Measurements from ENCODE around the gene MED31. TPM values are rescaled to one million over a fixed set of nuclear protein-coding genes. Genes with fewer than 3 reads are reported as not detected.

The MED31 gene
- polyA plus RNA-seq, 2 donors = 18.1 to 34.6 TPM

GRCh38 chr17:6690641-6691040, 39.2 kb upstream of the MED31 start:
- Histone ChIP-seq H3K4me3 (ENCODE audit: low read depth in 1 of 2, low read length in 2 of 2) (no peak overlapping the region), H3K27ac (ENCODE audit: low read depth in 2 of 2, low read length in 1 of 2) (no peak overlapping the region), H3K4me1 (ENCODE audit: control insufficient read depth in 2 of 2, insufficient read depth in 2 of 2, low read length in 1 of 2) (no peaks in the 10 kb centered on the region), H3K36me3 (ENCODE audit: control insufficient read depth in 2 of 2, insufficient read depth in 2 of 2, low read length in 1 of 2) (no peaks in the 10 kb centered on the region), H3K9me3 (ENCODE audit: control insufficient read depth in 2 of 2, insufficient read depth in 1 of 2, low read depth in 1 of 2, low read length in 1 of 2) (no peaks in the 10 kb centered on the region), H3K27me3 (ENCODE audit: control insufficient read depth in 1 of 2, insufficient read depth in 2 of 2, low read length in 2 of 2) (no peaks in the 10 kb centered on the region)
- WGBS, 2 donors = 84 to 87% methylated on average over 11 of the region's 11 CpGs

- Histone ChIP-seq H3K9me3 (ENCODE audit: control insufficient read depth in 2 of 2, insufficient read depth in 1 of 2, low read depth in 1 of 2, low read length in 1 of 2) (no peaks in the 10 kb centered on the region), H3K4me3 (ENCODE audit: low read depth in 1 of 2, low read length in 2 of 2) (no peak overlapping the region), H3K27ac (ENCODE audit: low read depth in 2 of 2, low read length in 1 of 2) (no peak overlapping the region), H3K4me1 (ENCODE audit: control insufficient read depth in 2 of 2, insufficient read depth in 2 of 2, low read length in 1 of 2) (no peaks in the 10 kb centered on the region), H3K27me3 (ENCODE audit: control insufficient read depth in 1 of 2, insufficient read depth in 2 of 2, low read length in 2 of 2) (no peaks in the 10 kb centered on the region), H3K36me3 (ENCODE audit: control insufficient read depth in 2 of 2, insufficient read depth in 2 of 2, low read length in 1 of 2) (no peaks in the 10 kb centered on the region)
- WGBS, 2 donors = 79 to 88% methylated on average over 9 of the region's 9 CpGs
These were observed 37.5 kb upstream of the MED31 start for GRCh38 chr17:6688944-6689343.

DNA sequence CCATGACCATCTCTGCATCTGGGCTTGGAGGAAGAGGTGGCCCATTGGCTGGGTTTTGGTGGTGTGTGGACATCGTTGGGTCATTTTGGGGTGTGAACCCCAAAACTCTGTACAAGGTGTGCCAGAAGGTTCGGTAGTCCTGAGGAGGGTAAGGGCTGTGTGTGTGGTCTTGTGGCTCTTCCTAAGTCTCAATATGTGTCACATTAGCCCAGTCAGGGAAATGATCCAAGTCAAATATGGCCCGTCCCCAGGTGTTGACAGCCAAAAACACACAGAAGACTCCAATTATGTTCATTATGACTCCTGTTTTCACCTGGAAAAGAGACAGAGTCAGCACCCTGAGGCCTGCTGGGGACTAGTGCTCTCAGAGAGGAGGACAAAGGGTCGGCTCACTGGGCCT, 34.6 kb upstream of the MED31 start:
- Histone ChIP-seq H3K4me3 (ENCODE audit: low read depth in 1 of 2, low read length in 2 of 2) (no peak overlapping the region), H3K27me3 (ENCODE audit: control insufficient read depth in 1 of 2, insufficient read depth in 2 of 2, low read length in 2 of 2) (no peaks in the 10 kb centered on the region), H3K4me1 (ENCODE audit: control insufficient read depth in 2 of 2, insufficient read depth in 2 of 2, low read length in 1 of 2) (no peaks in the 10 kb centered on the region), H3K36me3 (ENCODE audit: control insufficient read depth in 2 of 2, insufficient read depth in 2 of 2, low read length in 1 of 2) (no peaks in the 10 kb centered on the region), H3K9me3 (ENCODE audit: control insufficient read depth in 2 of 2, insufficient read depth in 1 of 2, low read depth in 1 of 2, low read length in 1 of 2) (no peaks in the 10 kb centered on the region), H3K27ac (ENCODE audit: low read depth in 2 of 2, low read length in 1 of 2) (no peak overlapping the region)
- WGBS, 2 donors = 65 to 75% methylated on average over 4 of the region's 4 CpGs

- Histone ChIP-seq H3K27ac (ENCODE audit: low read depth in 2 of 2, low read length in 1 of 2) (no peak overlapping the region), H3K4me3 (ENCODE audit: low read depth in 1 of 2, low read length in 2 of 2) (no peak overlapping the region), H3K4me1 (ENCODE audit: control insufficient read depth in 2 of 2, insufficient read depth in 2 of 2, low read length in 1 of 2) (no peaks in the 10 kb centered on the region), H3K36me3 (ENCODE audit: control insufficient read depth in 2 of 2, insufficient read depth in 2 of 2, low read length in 1 of 2) (no peaks in the 10 kb centered on the region), H3K9me3 (ENCODE audit: control insufficient read depth in 2 of 2, insufficient read depth in 1 of 2, low read depth in 1 of 2, low read length in 1 of 2) (no peaks in the 10 kb centered on the region), H3K27me3 (ENCODE audit: control insufficient read depth in 1 of 2, insufficient read depth in 2 of 2, low read length in 2 of 2) (no peaks in the 10 kb centered on the region)
- WGBS, 2 donors = 80 to 85% methylated on average over 14 of the region's 14 CpGs
These were observed 33.7 kb upstream of the MED31 start for GRCh38 chr17:6684881-6685767.

- no peaks in the 10 kb centered on the region for H3K27me3 ChIP-seq (ENCODE audit: control insufficient read depth in 1 of 2, insufficient read depth in 2 of 2, low read length in 2 of 2)
- H3K27ac ChIP-seq (ENCODE audit: low read depth in 2 of 2, low read length in 1 of 2) = no peak overlapping the region
- WGBS, 2 donors = 73 to 74% methylated on average over 7 of the region's 7 CpGs
- H3K4me1 ChIP-seq (ENCODE audit: control insufficient read depth in 2 of 2, insufficient read depth in 2 of 2, low read length in 1 of 2) = no peaks in the 10 kb centered on the region
- H3K9me3 ChIP-seq (ENCODE audit: control insufficient read depth in 2 of 2, insufficient read depth in 1 of 2, low read depth in 1 of 2, low read length in 1 of 2) = no peaks in the 10 kb centered on the region
- H3K4me3 ChIP-seq (ENCODE audit: low read depth in 1 of 2, low read length in 2 of 2) = no peak overlapping the region
- H3K36me3 ChIP-seq (ENCODE audit: control insufficient read depth in 2 of 2, insufficient read depth in 2 of 2, low read length in 1 of 2) = no peaks in the 10 kb centered on the region
These were observed 33.0 kb upstream of the MED31 start for GRCh38 chr17:6684460-6684783.

DNA sequence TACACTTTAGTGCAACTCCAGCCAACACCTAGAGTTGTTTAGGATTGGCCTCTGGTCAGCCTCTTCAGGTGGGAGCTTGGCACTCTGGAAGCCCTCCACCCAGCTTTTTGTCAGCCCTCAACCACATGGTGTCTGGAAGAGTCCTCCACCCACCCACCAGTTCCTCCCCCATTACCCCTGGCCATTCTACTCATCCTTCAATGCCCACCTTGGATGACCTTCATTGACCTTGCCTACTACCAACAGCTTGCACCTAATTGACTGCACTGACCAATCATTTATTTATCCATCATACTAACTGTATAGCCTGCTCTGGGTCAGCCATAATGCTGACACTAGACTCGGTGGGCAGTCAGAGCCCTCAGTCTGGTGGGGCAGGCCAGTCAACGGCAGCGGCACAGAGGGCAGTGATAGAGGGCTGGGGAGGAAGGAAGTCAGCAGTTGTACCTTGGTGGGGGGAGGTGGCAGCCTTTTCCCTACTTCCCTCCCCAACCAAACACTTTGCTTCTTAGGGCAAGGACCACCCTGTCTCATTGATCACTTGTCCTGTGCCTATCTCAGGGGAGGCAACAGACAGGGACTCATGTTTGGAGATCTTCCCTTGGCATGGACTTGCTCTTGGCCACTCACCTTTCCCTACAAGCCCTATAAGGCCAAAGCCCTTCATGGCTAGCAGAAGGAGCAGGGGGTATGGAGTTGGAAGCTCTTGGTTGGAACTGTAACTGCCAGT, 32.5 kb upstream of the MED31 start:
- H3K9me3 ChIP-seq (ENCODE audit: control insufficient read depth in 2 of 2, insufficient read depth in 1 of 2, low read depth in 1 of 2, low read length in 1 of 2) = no peaks in the 10 kb centered on the region
- WGBS, 2 donors = 87 to 88% methylated on average over 3 of the region's 3 CpGs
- no peak overlapping the region for H3K4me3 ChIP-seq (ENCODE audit: low read depth in 1 of 2, low read length in 2 of 2)
- no peaks in the 10 kb centered on the region for H3K36me3 ChIP-seq (ENCODE audit: control insufficient read depth in 2 of 2, insufficient read depth in 2 of 2, low read length in 1 of 2)
- no peak overlapping the region for H3K27ac ChIP-seq (ENCODE audit: low read depth in 2 of 2, low read length in 1 of 2)
- H3K4me1 ChIP-seq (ENCODE audit: control insufficient read depth in 2 of 2, insufficient read depth in 2 of 2, low read length in 1 of 2) = no peaks in the 10 kb centered on the region
- H3K27me3 ChIP-seq (ENCODE audit: control insufficient read depth in 1 of 2, insufficient read depth in 2 of 2, low read length in 2 of 2) = no peaks in the 10 kb centered on the region

DNA sequence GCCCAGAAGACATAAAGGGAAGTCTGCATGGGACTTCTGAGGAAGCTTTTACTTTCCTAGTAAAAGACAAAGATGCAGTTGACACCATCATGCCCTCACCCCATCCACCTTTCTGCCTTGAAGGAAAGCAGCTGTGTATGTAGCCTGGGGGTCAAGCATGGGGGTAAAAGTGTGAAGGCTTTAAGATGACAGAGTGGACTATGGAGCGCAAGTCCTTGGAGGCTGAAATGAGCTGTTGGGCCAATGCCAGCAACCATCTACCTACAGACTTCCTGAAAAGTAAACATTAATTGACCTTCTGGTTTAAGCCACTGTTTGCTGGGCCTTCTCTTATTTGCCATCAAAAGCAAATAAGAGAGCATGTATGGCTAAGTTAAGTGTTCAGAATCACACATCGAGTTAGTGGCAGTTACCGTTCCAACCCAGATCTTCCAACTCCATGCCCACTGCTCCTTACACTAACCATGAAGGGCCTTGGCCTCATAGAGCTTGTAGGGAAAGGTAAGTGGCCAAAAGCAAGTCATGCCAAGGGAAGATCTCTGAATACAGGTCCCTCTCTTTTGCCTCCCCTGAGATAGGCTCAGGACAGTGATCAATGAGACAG, 31.8 kb upstream of the MED31 start:
- Histone ChIP-seq H3K27me3 (ENCODE audit: control insufficient read depth in 1 of 2, insufficient read depth in 2 of 2, low read length in 2 of 2) (no peaks in the 10 kb centered on the region), H3K36me3 (ENCODE audit: control insufficient read depth in 2 of 2, insufficient read depth in 2 of 2, low read length in 1 of 2) (no peaks in the 10 kb centered on the region), H3K9me3 (ENCODE audit: control insufficient read depth in 2 of 2, insufficient read depth in 1 of 2, low read depth in 1 of 2, low read length in 1 of 2) (no peaks in the 10 kb centered on the region), H3K4me3 (ENCODE audit: low read depth in 1 of 2, low read length in 2 of 2) (no peak overlapping the region), H3K27ac (ENCODE audit: low read depth in 2 of 2, low read length in 1 of 2) (no peak overlapping the region), H3K4me1 (ENCODE audit: control insufficient read depth in 2 of 2, insufficient read depth in 2 of 2, low read length in 1 of 2) (no peaks in the 10 kb centered on the region)
- 75 to 79% methylated on average over 3 of the region's 3 CpGs for WGBS, 2 donors

GRCh38 chr17:6682339-6682738, 30.9 kb upstream of the MED31 start:
- no peak overlapping the region for H3K27ac ChIP-seq (ENCODE audit: low read depth in 2 of 2, low read length in 1 of 2)
- no peaks in the 10 kb centered on the region for H3K9me3 ChIP-seq (ENCODE audit: control insufficient read depth in 2 of 2, insufficient read depth in 1 of 2, low read depth in 1 of 2, low read length in 1 of 2)
- WGBS, 2 donors = 90 to 91% methylated on average over 4 of the region's 4 CpGs
- no peak overlapping the region for H3K4me3 ChIP-seq (ENCODE audit: low read depth in 1 of 2, low read length in 2 of 2)
- no peaks in the 10 kb centered on the region for H3K27me3 ChIP-seq (ENCODE audit: control insufficient read depth in 1 of 2, insufficient read depth in 2 of 2, low read length in 2 of 2)
- H3K4me1 ChIP-seq (ENCODE audit: control insufficient read depth in 2 of 2, insufficient read depth in 2 of 2, low read length in 1 of 2) = no peaks in the 10 kb centered on the region
- H3K36me3 ChIP-seq (ENCODE audit: control insufficient read depth in 2 of 2, insufficient read depth in 2 of 2, low read length in 1 of 2) = no peaks in the 10 kb centered on the region

DNA sequence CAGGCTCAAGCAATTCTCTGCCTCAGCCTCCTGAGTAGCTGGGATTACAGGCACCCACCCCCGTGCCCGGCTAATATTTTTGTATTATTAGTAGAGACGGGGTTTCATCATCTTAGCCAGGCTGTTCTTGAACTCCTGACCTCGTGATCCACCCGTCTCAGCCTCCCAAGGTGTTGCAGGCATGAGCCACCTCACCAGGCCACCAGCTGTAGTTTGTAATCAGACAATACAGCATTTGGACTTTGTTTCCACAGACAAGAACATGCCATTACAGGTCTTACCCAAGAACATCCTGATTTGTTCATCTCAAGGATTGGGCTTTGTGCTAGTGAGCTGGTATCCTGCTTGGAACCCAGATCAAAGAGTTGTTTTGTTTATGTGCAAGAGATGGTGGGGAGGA, 30.3 kb upstream of the MED31 start:
- Histone ChIP-seq H3K4me3 (ENCODE audit: low read depth in 1 of 2, low read length in 2 of 2) (no peak overlapping the region), H3K27ac (ENCODE audit: low read depth in 2 of 2, low read length in 1 of 2) (no peak overlapping the region), H3K9me3 (ENCODE audit: control insufficient read depth in 2 of 2, insufficient read depth in 1 of 2, low read depth in 1 of 2, low read length in 1 of 2) (no peaks in the 10 kb centered on the region), H3K36me3 (ENCODE audit: control insufficient read depth in 2 of 2, insufficient read depth in 2 of 2, low read length in 1 of 2) (no peaks in the 10 kb centered on the region), H3K27me3 (ENCODE audit: control insufficient read depth in 1 of 2, insufficient read depth in 2 of 2, low read length in 2 of 2) (no peaks in the 10 kb centered on the region), H3K4me1 (ENCODE audit: control insufficient read depth in 2 of 2, insufficient read depth in 2 of 2, low read length in 1 of 2) (no peaks in the 10 kb centered on the region)
- WGBS, 2 donors = 50 to 51% methylated on average over 5 of the region's 5 CpGs

Measured in esophagus (tissue), 2 donors.